ENCODE results near the gene EIF4G3.

- TF ChIP-seq CTCF (IDR thresholded peaks at IDR 0.05) (no peak), POLR2A (IDR thresholded peaks at IDR 0.05) (peak in 1 of 2 donors; percentile 54)
Measured at GRCh38 chr1:20786253-20787028, 390.3 kb downstream of the EIF4G3 start.
